Measurements from ENCODE around the gene OR11L1.

The OR11L1 gene

DNA sequence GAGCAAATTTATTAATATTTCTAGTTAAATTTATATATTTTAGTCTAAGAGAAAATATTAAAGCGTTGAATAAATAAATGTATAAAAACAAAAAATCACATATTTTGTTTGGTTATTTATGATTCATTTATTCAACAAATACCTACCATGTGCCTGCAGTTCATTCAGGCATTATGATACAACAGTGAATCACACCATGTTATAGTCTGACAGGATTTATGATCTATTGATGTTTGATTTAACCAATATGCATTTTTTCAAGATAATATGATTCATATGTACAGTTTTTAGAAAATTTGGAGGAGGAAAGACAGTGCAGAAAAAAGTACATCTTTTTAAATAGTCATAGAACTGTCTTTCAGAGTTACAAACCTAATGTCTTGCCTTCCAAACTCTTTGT, 7.9 kb upstream of the OR11L1 start:
- Histone ChIP-seq H3K27ac (ENCODE audit: low read length) (no peak overlapping the region), H3K36me3 (ENCODE audit: control insufficient read depth, insufficient read depth, low read length) (no peaks in the 10 kb centered on the region), H3K4me3 (ENCODE audit: low read length) (no peak overlapping the region), H3K4me1 (ENCODE audit: control insufficient read depth, insufficient read depth, low read length) (no peaks in the 10 kb centered on the region), H3K9me3 (ENCODE audit: control insufficient read depth, insufficient read depth, low read length) (no peaks in the 10 kb centered on the region), H3K27me3 (ENCODE audit: control insufficient read depth, insufficient read depth, low read length) (no peaks in the 10 kb centered on the region)
- no peak for DNase-seq (ENCODE audit: low read depth, low spot score)
- no CpG with 5 or more reads among the region's 1 CpG for WGBS (ENCODE audit: insufficient coverage, insufficient read length)

- Histone ChIP-seq H3K9me3 (ENCODE audit: control insufficient read depth, insufficient read depth, low read length) (no peaks in the 10 kb centered on the region), H3K4me1 (ENCODE audit: control insufficient read depth, insufficient read depth, low read length) (no peaks in the 10 kb centered on the region), H3K27me3 (ENCODE audit: control insufficient read depth, insufficient read depth, low read length) (no peaks in the 10 kb centered on the region), H3K27ac (ENCODE audit: low read length) (no peak overlapping the region), H3K36me3 (ENCODE audit: control insufficient read depth, insufficient read depth, low read length) (no peaks in the 10 kb centered on the region), H3K4me3 (ENCODE audit: low read length) (no peak overlapping the region)
- no CpG with 5 or more reads among the region's 7 CpGs for WGBS (ENCODE audit: insufficient coverage, insufficient read length)
- no peak for DNase-seq (ENCODE audit: low read depth, low spot score)
These were observed 6.7 kb upstream of the OR11L1 start for GRCh38 chr1:247848346-247848745.

DNA sequence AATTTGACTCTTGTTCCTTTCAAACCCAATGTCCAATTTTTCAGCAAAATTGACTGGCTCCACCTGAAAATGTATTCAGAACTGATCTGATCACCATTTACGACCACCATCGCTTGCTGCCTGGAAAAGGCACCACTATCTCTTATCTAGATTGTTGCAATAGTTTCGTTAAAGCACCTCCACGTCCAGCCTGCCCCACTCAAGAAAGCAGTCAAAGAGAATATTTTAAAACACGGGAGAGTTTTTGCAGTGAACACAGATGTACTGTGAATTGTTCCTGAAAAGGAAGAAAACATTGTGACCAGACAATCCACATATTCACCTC, 4.0 kb upstream of the OR11L1 start:
- WGBS (ENCODE audit: insufficient coverage, insufficient read length), result no CpG with 5 or more reads among the region's 5 CpGs
- no peaks in the 10 kb centered on the region for H3K4me1 ChIP-seq (ENCODE audit: control insufficient read depth, insufficient read depth, low read length)

GRCh38 chr1:247845011-247845692, 3.5 kb upstream of the OR11L1 start:
- H3K36me3 ChIP-seq (ENCODE audit: control insufficient read depth, insufficient read depth, low read length), result no peaks in the 10 kb centered on the region
- H3K4me1 ChIP-seq (ENCODE audit: control insufficient read depth, insufficient read depth, low read length), result no peaks in the 10 kb centered on the region
- DNase-seq (ENCODE audit: low read depth, low spot score), result no peak
- no peak overlapping the region for H3K27ac ChIP-seq (ENCODE audit: low read length)
- H3K27me3 ChIP-seq (ENCODE audit: control insufficient read depth, insufficient read depth, low read length), result no peaks in the 10 kb centered on the region
- H3K4me3 ChIP-seq (ENCODE audit: low read length), result no peak overlapping the region
- WGBS (ENCODE audit: insufficient coverage, insufficient read length), result no CpG with 5 or more reads among the region's 12 CpGs
- no peaks in the 10 kb centered on the region for H3K9me3 ChIP-seq (ENCODE audit: control insufficient read depth, insufficient read depth, low read length)

More for the DNA sequence above, 4.0 kb upstream of the OR11L1 start:
- H3K4me3 ChIP-seq (ENCODE audit: low read length), result no peak overlapping the region
- no peak for DNase-seq (ENCODE audit: low read depth, low spot score)
- no peak overlapping the region for H3K27ac ChIP-seq (ENCODE audit: low read length)
- H3K36me3 ChIP-seq (ENCODE audit: control insufficient read depth, insufficient read depth, low read length), result no peaks in the 10 kb centered on the region
- H3K27me3 ChIP-seq (ENCODE audit: control insufficient read depth, insufficient read depth, low read length), result no peaks in the 10 kb centered on the region
- H3K9me3 ChIP-seq (ENCODE audit: control insufficient read depth, insufficient read depth, low read length), result no peaks in the 10 kb centered on the region

DNA sequence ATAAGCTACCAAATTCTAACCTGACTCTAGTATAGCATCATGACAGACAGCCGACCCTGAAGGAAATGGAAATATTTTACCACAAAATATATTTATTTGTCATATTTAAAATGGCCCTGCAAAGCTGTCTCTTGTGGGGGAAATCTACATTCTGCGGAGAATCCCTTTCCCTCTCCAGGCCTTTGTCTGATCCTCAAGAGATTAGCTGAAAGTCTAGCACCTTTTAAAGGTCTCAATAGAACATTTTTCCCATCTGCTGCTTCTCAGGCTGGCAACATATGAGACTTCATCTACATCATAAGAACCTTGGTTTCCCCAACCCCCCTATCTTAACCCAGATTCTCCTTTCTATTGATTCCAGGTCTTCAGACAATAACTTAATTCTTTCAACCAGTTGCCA, 1.7 kb upstream of the OR11L1 start:
- no peak for DNase-seq (ENCODE audit: low read depth, low spot score)
- H3K36me3 ChIP-seq (ENCODE audit: control insufficient read depth, insufficient read depth, low read length), result no peaks in the 10 kb centered on the region
- no CpG with 5 or more reads among the region's 2 CpGs for WGBS (ENCODE audit: insufficient coverage, insufficient read length)
- no peaks in the 10 kb centered on the region for H3K9me3 ChIP-seq (ENCODE audit: control insufficient read depth, insufficient read depth, low read length)
- H3K4me3 ChIP-seq (ENCODE audit: low read length), result no peak overlapping the region
- no peaks in the 10 kb centered on the region for H3K27me3 ChIP-seq (ENCODE audit: control insufficient read depth, insufficient read depth, low read length)
- H3K27ac ChIP-seq (ENCODE audit: low read length), result no peak overlapping the region
- H3K4me1 ChIP-seq (ENCODE audit: control insufficient read depth, insufficient read depth, low read length), result no peaks in the 10 kb centered on the region

DNA sequence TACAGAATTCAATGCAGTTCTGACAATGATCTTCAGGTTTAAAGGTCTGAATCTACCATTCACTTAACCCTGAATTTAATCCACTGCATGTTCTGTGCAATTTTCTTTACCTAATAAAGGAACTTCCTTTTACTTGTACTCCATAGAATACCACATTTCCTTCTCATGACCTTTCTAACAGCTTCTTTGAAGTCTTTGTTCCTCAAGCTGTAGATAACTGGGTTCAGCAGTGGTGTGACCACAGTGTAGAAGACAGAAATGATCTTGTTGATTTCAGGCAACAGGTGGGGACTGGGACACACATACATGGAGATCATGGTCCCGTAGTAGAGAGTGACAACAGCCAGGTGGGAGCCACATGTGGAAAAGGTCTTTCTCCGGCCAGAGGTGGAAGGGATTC, 878 bp downstream of the OR11L1 start:
- no peak for DNase-seq (ENCODE audit: low read depth, low spot score)
- Histone ChIP-seq H3K27me3 (ENCODE audit: control insufficient read depth, insufficient read depth, low read length) (no peaks in the 10 kb centered on the region), H3K4me1 (ENCODE audit: control insufficient read depth, insufficient read depth, low read length) (no peaks in the 10 kb centered on the region), H3K27ac (ENCODE audit: low read length) (no peak overlapping the region), H3K36me3 (ENCODE audit: control insufficient read depth, insufficient read depth, low read length) (no peaks in the 10 kb centered on the region), H3K4me3 (ENCODE audit: low read length) (no peak overlapping the region), H3K9me3 (ENCODE audit: control insufficient read depth, insufficient read depth, low read length) (no peaks in the 10 kb centered on the region)
- WGBS (ENCODE audit: insufficient coverage, insufficient read length), result no CpG with 5 or more reads among the region's 2 CpGs

- Histone ChIP-seq H3K36me3 (ENCODE audit: control insufficient read depth, insufficient read depth, low read length) (no peaks in the 10 kb centered on the region), H3K9me3 (ENCODE audit: control insufficient read depth, insufficient read depth, low read length) (no peaks in the 10 kb centered on the region), H3K27me3 (ENCODE audit: control insufficient read depth, insufficient read depth, low read length) (no peaks in the 10 kb centered on the region), H3K27ac (ENCODE audit: low read length) (no peak overlapping the region), H3K4me1 (ENCODE audit: control insufficient read depth, insufficient read depth, low read length) (no peaks in the 10 kb centered on the region), H3K4me3 (ENCODE audit: low read length) (no peak overlapping the region)
- DNase-seq (ENCODE audit: low read depth, low spot score), result no peak
- WGBS (ENCODE audit: insufficient coverage, insufficient read length), result no CpG with 5 or more reads among the region's 6 CpGs
These were observed 8.1 kb downstream of the OR11L1 start for GRCh38 chr1:247833601-247834000.

GRCh38 chr1:247829656-247830055, 12.0 kb downstream of the OR11L1 start:
- Histone ChIP-seq H3K9me3 (ENCODE audit: control insufficient read depth, insufficient read depth, low read length) (no peaks in the 10 kb centered on the region), H3K4me1 (ENCODE audit: control insufficient read depth, insufficient read depth, low read length) (no peaks in the 10 kb centered on the region), H3K27ac (ENCODE audit: low read length) (no peak overlapping the region), H3K4me3 (ENCODE audit: low read length) (no peak overlapping the region), H3K27me3 (ENCODE audit: control insufficient read depth, insufficient read depth, low read length) (no peaks in the 10 kb centered on the region), H3K36me3 (ENCODE audit: control insufficient read depth, insufficient read depth, low read length) (no peaks in the 10 kb centered on the region)
- DNase-seq (ENCODE audit: low read depth, low spot score), result no peak
- WGBS (ENCODE audit: insufficient coverage, insufficient read length), result no CpG with 5 or more reads among the region's 1 CpG

GRCh38 chr1:247825362-247825761, 16.3 kb downstream of the OR11L1 start:
- no peaks in the 10 kb centered on the region for H3K9me3 ChIP-seq (ENCODE audit: control insufficient read depth, insufficient read depth, low read length)
- no peak for DNase-seq (ENCODE audit: low read depth, low spot score)
- WGBS (ENCODE audit: insufficient coverage, insufficient read length), result no CpG with 5 or more reads among the region's 13 CpGs

DNA sequence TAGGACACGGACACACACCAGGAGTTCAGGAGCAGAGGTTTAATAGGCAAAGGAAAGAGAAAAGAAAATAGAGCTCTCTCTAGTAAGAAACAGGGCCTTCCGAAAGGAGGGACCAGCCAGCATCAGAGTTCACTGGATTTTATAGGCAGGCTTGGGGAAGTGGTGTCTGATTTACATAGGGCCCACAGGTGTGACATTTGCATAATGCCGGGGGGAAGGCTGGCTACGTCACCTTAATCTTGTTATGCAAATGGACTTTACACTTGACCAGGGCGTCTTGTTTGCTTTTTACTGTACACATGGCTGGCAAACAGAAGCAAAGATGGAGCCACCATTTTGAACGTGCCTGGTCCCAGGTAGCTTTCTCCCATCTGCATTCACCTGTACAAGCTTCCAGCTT, 17.7 kb downstream of the OR11L1 start, which contains the start of gene OR14A16:
OR14A16 (minus strand) TSS at position 97 of the 400 bp plus-strand sequence. CDS start 8,390 bp downstream, outside the sequence.
- no peaks in the 10 kb centered on the region for H3K27me3 ChIP-seq (ENCODE audit: control insufficient read depth, insufficient read depth, low read length)
- no peak within 1 kb of the TSS for H3K27ac ChIP-seq (ENCODE audit: low read length)
- peaks cover 1% of the 10 kb centered on the region; the same call in 1 of the 2 replicates for H3K4me1 ChIP-seq (ENCODE audit: control insufficient read depth, insufficient read depth, low read length)
- H3K36me3 ChIP-seq (ENCODE audit: control insufficient read depth, insufficient read depth, low read length), result no peaks in the 10 kb centered on the region
- no peak within 1 kb of the TSS for H3K4me3 ChIP-seq (ENCODE audit: low read length)
- WGBS (ENCODE audit: insufficient coverage, insufficient read length), result no CpG with 5 or more reads among the region's 6 CpGs
- no peaks in the 10 kb centered on the region for H3K9me3 ChIP-seq (ENCODE audit: control insufficient read depth, insufficient read depth, low read length)
- no peak for DNase-seq (ENCODE audit: low read depth, low spot score)

More at GRCh38 chr1:247825362-247825761, 16.3 kb downstream of the OR11L1 start:
- Histone ChIP-seq H3K4me1 (ENCODE audit: control insufficient read depth, insufficient read depth, low read length) (peaks cover 1% of the 10 kb centered on the region; the same call in 1 of the 2 replicates), H3K27me3 (ENCODE audit: control insufficient read depth, insufficient read depth, low read length) (no peaks in the 10 kb centered on the region), H3K27ac (ENCODE audit: low read length) (no peak overlapping the region), H3K4me3 (ENCODE audit: low read length) (no peak overlapping the region), H3K36me3 (ENCODE audit: control insufficient read depth, insufficient read depth, low read length) (no peaks in the 10 kb centered on the region)

DNA sequence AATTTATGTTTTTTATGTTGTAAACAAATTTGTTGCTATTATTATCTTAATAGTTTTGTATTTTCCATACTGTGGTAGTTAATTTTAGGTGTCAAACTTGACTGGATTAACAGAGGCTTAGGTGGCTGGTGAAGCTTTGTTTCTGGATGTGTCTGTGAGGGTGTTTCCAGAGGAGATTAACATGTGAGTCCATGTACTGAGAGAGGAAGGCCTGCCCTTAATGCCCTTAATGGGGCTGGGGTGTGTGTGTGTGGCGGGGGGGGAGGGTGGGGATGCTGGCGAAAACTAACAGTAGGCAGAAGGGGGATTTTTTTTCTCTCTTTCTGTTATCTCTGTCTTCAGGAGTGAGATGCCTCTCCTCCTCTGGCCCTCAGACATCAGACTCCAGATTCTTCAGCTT, 19.6 kb downstream of the OR11L1 start:
- no peak for DNase-seq (ENCODE audit: low read depth, low spot score)
- H3K4me3 ChIP-seq (ENCODE audit: low read length), result no peak overlapping the region
- no peaks in the 10 kb centered on the region for H3K9me3 ChIP-seq (ENCODE audit: control insufficient read depth, insufficient read depth, low read length)
- H3K4me1 ChIP-seq (ENCODE audit: control insufficient read depth, insufficient read depth, low read length), result peaks cover 1% of the 10 kb centered on the region; the same call in 1 of the 2 replicates
- no peaks in the 10 kb centered on the region for H3K27me3 ChIP-seq (ENCODE audit: control insufficient read depth, insufficient read depth, low read length)
- H3K27ac ChIP-seq (ENCODE audit: low read length), result no peak overlapping the region
- no peaks in the 10 kb centered on the region for H3K36me3 ChIP-seq (ENCODE audit: control insufficient read depth, insufficient read depth, low read length)
- no CpG with 5 or more reads among the region's 2 CpGs for WGBS (ENCODE audit: insufficient coverage, insufficient read length)

Measured in iPS DF 6.9 (cell line).